CD4-positive, alpha-beta T cell treated with Interleukin-17A for 4 hours (primary cell): ENCODE measurements around the gene FBXL19.
"Not testable (repeated sequence)": the region's sequence is repeated elsewhere in the genome, so short reads cannot be mapped to it uniquely, and the experiment has no call there.

Source experiments
- DNase-seq: peaks from one replicate; pipeline ENCODE4 v3.0.0-alpha.2; 2020; ENCODE audit warnings: mixed read lengths

The FBXL19 gene

DNA sequence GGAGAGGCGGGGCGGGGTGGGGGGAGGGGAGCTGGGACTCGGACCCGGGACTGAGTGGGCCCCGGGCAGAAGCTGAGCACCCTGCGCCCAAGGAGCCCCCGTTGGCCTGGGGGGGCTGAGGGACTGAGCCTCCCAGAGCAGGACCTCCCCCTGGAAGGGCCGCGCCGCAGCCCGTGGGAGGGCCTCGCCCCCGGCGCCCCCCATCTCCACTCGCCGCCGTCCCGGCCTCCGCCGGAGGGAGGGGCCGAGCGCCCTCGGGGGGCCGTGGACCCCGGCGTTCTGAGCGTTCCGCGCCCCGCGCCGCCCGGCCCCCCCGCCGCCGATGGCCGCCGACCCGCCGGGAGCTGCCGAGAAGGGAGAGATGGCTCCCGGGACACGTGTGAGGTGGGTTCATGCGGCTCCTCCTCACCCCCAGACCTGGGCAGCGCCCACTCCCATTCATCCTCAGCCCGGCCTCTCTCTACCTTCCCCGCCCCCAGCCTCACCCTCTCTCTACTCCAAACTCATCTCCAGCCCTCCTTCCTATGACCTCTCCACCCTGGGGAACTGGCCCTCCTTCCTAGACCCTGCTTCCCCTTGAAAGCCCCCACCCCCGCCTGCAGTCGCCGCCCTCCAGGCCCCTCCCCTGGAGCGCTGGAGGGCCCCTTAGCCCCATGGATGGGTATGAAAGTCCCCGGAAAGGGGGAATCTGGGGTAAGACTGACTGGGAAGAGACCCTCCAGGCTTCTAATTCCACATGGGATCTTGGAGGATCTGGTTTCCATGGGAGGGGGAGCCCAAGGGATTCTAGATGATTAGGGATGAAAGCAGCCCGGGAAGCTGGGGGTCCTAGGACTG, 922 bp downstream of the FBXL19 start:
- no peak for DNase-seq

DNA sequence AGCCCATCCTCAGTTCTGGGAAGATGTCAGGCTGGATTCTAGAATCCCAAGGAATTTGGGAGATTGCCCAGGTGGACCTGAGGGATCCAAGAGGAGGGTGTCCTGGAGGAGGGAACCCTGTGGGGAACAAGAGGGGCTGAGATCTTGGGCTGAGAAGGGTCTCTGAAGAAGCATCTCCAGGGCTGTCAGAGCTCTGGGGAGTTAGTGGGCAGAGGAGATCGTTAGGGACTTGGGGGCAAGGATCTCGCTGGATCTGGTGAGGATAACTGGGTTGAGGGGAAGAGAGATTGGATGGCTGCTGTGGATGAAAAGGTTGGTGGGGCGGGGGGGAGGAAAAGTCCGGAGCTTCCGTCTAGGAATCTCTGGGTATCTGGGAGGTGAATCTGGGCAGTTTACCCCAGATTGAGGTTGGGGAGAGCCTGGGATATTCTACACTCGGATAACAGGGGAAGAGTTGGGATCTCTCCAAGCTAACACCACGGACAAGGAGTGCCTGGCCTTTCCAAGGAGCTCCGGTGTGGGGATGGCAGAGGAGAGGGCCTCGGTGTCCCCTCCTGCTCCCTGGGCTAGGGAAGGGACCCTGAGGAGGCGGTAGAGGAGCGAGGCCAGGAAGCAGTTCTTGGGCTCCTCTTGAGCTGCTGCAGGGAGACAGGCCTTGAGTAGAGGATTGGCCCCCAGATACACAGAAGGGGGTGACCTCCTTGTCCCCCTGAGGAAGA, 1.7 kb downstream of the FBXL19 start:
- no peak for DNase-seq

DNA sequence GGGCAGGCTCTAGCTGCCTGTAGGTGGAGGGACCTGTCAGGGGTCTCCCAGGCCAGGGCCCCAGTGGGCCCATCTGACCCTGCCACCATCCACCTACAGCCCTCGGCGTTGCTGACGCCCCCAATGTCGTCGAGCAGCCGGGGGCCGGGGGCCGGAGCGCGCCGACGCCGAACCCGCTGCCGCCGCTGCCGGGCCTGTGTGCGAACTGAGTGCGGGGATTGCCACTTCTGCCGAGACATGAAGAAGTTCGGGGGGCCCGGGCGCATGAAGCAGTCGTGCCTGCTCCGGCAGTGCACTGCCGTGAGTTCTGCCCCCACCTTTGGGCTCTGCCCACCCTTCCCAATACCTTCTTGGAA, 2.2 kb downstream of the FBXL19 start:
- no peak for DNase-seq

- no peak for DNase-seq
These were observed 2.8 kb downstream of the FBXL19 start for GRCh38 chr16:30925995-30926811.

DNA sequence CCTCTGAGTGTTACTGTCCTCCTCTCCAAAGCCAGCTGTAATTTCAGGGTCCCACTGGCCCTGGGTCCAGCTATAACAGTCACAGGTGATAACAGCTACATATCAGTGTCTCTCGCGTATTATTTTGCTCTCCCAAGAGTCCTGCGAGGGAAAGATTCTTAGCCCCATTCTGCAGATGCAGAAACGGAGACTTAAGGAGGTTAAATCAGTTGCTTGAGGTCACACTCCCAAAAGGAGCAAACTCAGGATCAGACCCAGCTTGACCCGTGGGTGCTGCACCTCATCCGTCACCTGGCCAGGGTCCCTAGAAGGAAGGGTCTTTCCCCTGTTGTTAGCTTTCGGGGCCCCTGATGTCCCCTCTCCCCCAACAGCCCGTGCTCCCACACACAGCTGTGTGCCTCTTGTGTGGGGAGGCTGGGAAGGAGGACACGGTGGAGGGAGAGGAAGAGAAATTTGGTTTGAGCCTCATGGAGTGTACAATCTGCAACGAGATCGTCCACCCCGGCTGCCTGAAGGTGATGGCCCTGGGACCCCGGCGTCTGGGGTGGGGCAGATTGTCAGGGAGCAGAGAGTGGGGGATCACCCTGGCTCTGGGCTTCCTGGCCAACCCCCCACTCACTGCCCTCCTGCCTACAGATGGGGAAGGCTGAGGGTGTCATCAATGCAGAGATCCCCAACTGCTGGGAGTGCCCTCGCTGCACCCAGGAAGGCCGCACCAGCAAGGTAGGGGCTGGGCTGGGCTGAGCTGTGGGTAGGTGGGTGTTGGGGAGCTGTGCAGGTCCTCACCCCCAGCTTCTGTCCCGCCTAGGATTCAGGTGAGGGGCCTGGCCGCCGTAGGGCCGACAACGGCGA, 3.8 kb downstream of the FBXL19 start:
- no peak for DNase-seq

DNA sequence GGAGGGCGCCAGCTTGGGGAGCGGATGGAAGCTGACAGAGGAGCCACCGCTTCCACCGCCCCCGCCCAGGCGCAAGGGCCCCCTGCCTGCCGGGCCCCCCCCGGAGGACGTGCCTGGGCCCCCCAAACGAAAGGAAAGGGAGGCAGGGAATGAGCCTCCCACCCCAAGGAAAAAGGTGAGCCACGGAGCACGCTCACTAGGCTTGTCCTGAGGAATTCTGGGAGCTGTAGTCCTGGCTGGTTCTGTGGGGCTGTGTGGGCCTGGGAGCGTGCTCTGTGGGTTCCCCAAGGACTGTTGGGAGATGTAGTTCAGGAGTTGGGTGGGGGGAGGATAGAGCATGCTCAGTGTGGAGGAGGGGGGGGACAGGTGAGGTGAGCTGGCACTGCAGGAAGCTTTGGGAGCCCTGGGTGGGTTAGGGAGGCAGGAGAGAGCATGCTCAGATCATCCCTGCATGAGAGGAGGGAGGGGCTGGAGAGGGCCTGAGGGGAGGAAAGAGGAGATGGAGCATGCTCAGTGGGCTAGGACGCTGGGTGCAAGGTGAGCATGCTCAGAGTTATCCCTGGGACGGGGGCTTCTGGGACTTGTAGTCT, 4.5 kb downstream of the FBXL19 start:
- peak; percentile 54 for DNase-seq

DNA sequence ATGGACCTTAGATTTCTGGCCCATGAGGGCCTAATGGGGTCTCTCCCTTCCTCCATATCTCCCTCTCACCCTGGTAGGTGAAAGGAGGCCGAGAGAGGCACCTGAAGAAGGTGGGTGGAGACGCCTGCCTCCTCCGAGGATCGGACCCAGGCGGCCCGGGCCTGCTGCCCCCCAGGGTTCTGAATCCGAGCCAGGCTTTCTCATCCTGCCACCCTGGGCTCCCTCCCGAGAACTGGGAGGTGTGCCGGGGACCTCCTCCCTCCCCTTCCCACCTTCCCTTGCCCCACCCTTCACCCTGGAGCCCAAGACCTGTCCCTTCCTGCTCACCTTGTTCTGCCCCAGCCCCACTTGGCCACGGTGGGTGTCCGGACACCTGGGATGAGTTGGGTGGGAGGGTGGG, 5.0 kb downstream of the FBXL19 start:
- no peak for DNase-seq

- no peak for DNase-seq
These were observed 5.8 kb downstream of the FBXL19 start for GRCh38 chr16:30929167-30929566.

DNA sequence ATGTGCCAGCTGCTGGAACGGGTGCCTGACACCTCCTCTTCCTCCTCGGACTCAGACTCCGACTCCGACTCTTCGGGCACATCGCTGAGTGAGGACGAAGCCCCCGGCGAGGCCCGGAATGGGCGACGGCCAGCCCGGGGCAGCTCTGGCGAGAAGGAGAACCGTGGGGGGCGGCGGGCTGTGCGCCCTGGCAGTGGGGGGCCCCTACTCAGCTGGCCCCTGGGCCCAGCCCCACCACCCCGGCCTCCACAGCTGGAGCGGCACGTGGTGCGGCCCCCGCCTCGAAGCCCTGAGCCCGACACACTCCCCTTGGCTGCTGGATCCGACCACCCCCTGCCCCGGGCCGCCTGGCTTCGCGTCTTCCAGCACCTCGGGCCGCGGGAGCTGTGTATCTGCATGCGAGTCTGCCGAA, 6.8 kb downstream of the FBXL19 start:
- DNase-seq: no peak

DNA sequence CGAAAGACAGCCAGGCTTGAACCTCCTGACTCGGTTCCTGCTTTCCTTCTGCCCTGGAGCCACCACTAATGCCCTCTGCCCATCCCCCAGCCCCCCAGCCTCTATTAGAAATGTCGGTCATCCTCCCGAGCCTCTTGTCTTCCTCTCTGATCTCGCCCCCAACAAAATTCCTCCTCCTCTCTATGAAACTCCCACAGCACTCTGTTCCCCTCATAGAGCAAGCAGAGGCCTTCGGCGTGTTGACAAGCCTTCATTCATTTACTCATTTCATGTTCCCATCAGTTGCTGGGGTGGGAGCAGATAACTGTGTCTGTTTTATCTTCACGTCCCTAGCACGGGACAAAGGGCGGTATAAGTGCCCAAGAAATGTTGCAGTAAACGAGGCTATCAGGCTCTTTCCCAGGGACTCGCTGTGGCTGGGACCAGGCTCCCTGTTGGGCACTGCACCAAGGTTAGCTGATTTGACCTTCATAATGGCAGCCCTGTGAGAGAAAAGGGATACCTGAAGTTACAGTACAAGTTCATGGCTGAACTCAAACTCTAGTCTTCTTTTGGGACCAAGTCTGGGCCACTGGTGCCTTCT, 7.8 kb downstream of the FBXL19 start:
- no peak for DNase-seq

DNA sequence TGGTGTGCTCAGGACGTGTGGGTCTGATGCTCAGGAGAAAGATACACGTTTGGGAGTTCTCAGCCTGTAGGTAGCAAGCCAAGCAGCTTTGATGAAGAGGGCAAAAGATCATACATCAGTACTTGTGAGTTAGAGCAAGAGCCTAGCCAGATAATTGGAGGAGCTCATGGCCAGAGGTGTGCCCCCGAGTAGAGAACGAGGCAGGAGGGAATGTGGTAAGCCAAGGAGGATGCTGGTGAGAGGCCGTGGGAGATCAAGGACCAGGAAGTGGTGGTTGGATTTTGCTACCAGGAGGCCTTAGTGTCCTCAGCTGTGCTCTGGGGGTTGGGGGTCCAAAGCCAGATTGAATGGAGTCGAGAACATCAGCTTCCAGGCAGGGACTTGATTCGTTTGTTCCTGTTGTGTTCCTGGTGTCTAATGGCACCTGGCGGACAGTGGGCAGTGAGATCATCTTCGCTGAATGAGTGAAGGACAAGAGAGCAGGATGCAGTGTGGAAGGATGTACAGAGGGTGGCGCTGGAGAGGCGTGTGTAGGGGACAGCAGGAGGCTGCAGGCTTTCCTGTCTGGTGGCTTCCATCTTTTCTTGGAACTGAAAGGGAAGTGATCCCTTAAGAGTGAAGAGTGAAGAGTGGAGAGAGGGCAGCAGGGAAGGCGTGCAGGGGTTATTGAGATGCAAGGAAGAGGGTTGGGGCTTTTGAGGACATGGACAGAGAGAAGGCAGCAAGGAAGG, 11.6 kb downstream of the FBXL19 start:
- DNase-seq: peak; percentile 47

- no peak for DNase-seq
These were observed 14.3 kb downstream of the FBXL19 start for GRCh38 chr16:30937692-30938091.

DNA sequence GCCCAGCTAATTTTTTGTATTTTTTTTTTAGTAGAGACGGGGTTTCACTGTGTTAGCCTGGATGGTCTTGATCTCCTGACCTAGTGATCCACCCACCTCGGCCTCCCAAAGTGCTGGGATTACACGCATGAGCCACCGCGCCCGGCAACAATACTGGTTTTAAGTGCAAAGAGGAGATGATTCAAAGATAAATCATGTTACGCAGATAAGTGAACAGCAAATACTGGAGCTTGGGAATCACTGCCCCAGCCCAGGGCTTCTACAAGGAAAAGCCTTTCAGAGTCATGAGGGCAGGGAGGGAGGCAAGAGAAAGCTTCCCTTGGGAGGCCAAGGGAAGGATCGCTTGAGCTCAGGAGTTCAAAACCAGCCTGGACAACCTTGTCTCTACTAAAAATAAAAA, 16.2 kb downstream of the FBXL19 start:
- DNase-seq: not testable (repeated sequence)

GRCh38 chr16:30941600-30942425, 18.4 kb downstream of the FBXL19 start:
- DNase-seq: peak; percentile 73

GRCh38 chr16:30942426-30942806, 19.0 kb downstream of the FBXL19 start:
- DNase-seq: no peak

DNA sequence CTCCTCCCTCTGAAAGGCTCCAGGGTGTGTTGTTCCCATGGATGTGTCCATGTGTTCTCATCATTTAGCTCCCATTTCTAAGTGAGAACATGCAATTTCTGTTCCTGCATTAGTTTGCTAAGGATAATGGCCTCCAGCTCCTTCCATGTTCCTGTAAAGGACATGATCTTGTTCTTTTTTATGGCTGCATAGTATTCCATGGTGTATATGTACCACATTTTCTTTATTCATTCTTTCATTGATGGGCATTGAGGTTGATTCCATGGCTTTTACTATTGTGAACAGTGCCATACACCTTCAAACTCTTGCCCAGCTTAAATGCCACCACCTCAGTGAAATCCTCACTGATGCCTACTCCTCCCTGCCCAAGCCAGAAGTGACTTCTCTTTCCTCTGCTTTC, 21.0 kb downstream of the FBXL19 start:
- DNase-seq: no peak

DNA sequence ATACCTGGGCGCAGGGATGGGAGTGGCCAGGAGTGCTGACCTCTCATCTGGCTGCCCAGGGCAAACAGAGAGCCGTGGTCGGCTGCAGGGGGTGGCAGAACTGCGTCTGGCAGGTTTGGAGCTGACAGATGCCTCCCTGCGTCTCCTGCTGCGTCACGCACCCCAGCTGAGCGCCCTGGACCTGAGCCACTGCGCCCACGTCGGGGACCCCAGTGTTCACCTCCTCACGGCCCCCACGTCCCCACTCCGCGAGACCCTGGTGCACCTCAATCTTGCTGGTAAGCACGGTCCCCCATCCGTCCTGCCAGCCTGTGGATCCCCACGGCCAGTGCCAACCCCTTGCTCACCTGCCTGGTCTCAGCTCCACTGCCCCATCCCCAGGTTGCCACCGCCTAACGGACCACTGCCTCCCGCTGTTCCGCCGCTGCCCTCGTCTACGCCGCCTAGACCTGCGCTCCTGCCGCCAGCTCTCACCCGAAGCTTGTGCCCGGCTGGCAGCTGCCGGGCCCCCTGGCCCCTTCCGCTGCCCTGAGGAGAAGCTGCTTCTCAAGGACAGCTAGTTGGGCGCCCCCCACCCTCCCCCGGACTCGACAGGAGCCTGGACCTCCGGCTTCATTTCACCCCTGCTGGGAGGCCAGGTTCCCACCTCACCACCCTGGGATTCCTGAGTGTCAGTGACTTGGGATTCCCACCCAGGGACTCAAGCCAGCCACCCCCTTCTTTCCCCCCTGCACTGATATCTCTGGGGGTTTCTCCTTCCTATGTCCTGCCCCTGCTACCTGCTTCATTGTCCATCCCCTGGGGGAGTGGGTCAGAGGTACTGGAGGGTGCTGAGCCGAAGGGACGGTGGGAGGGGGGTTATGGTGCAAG, 23.5 kb downstream of the FBXL19 start:
- no peak for DNase-seq

DNA sequence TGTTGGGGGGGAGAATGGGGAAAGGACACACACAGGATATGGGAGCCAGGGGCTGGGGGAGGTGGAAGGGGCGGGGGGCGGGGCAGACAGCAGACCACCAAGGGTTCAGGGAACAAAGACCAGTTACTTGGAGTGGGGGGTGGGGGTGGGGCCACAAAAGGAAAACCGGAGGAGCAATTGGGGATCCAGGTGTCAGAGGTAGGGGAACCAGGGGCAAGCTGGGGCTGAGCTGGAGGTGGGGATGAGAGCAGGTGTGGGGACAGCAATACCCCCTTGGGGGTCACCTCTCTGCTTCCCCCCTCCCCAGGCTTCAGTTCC, 24.1 kb downstream of the FBXL19 start:
- no peak for DNase-seq
